WTC11 (cell line): Measurements from ENCODE around the gene SLC2A1. TPM values are rescaled to one million over a fixed set of nuclear protein-coding genes. Genes with fewer than 3 reads are reported as not detected.
A peak's percentile ranks its signal among the peaks of the same experiment; 100 is the strongest.

ENCODE experiments used
- ATF1 ChIP-seq: sonication (generic); formaldehyde crosslinking; IDR thresholded peaks from 2 replicates; pipeline ENCODE4 v1.8.1; 2023; ENCODE audit warnings: mild to moderate bottlenecking, moderate library complexity, missing genetic modification reagents
- ELF4 ChIP-seq: sonication (generic); formaldehyde crosslinking; IDR thresholded peaks from 2 replicates; pipeline ENCODE4 v1.8.1; 2022; ENCODE audit warnings: low read depth, mild to moderate bottlenecking, moderate library complexity, missing genetic modification reagents
- ESRRA ChIP-seq: sonication (generic); formaldehyde crosslinking; IDR thresholded peaks from 2 replicates; pipeline ENCODE4 v1.8.1; 2022; ENCODE audit warnings: mild to moderate bottlenecking, missing genetic modification reagents, borderline replicate concordance
- ETV6 ChIP-seq: sonication (generic); formaldehyde crosslinking; IDR thresholded peaks from 2 replicates; pipeline ENCODE4 v1.8.1; 2022; ENCODE audit warnings: mild to moderate bottlenecking, missing genetic modification reagents
- FOXK1 ChIP-seq: sonication (generic); formaldehyde crosslinking; IDR thresholded peaks from 2 replicates; pipeline ENCODE4 v1.8.0; 2022; ENCODE audit warnings: mild to moderate bottlenecking, moderate library complexity, missing genetic modification reagents
- JUN ChIP-seq: sonication (generic); formaldehyde crosslinking; IDR thresholded peaks from 2 replicates; pipeline ENCODE4 v1.8.0; 2023; ENCODE audit warnings: mild to moderate bottlenecking, missing genetic modification reagents
- NR3C1 ChIP-seq: sonication (generic); formaldehyde crosslinking; conservative IDR thresholded peaks from 2 replicates; pipeline ENCODE4 v1.8.1; 2023; ENCODE audit warnings: low read depth, mild to moderate bottlenecking, missing genetic modification reagents
- SP1 ChIP-seq: sonication (generic); formaldehyde crosslinking; conservative IDR thresholded peaks from 2 replicates; pipeline ENCODE4 v1.8.1; 2022; ENCODE audit warnings: missing genetic modification reagents
- TCF7 ChIP-seq: sonication (generic); formaldehyde crosslinking; IDR thresholded peaks from 2 replicates; pipeline ENCODE4 v1.8.0; 2022; ENCODE audit warnings: mild to moderate bottlenecking, low read depth, missing genetic modification reagents, moderate library complexity
- ZNF232 ChIP-seq: sonication (generic); formaldehyde crosslinking; IDR thresholded peaks from 2 replicates; pipeline ENCODE4 v1.8.0; 2022; ENCODE audit warnings: mild to moderate bottlenecking, missing genetic modification reagents
- ZNF317 ChIP-seq: sonication (generic); formaldehyde crosslinking; IDR thresholded peaks from 2 replicates; pipeline ENCODE4 v1.8.1; 2023; ENCODE audit warnings: low read depth, mild to moderate bottlenecking, moderate library complexity, missing genetic modification reagents, borderline replicate concordance
- ZNF423 ChIP-seq: fragments of 250-450 bp; sonication (Bioruptor Pico); IDR thresholded peaks from 2 replicates; pipeline ENCODE4 v2.1.2; 2022; ENCODE audit warnings: mild to moderate bottlenecking, moderate library complexity
- ZNF671 ChIP-seq: fragments of 250-450 bp; sonication (Bioruptor Pico); IDR thresholded peaks from 2 replicates; pipeline ENCODE4 v1.8.0; 2021; ENCODE audit warnings: mild to moderate bottlenecking
- total RNA-seq: library from RNA; stranded (reverse); gene quantifications from 3 replicates; pipeline ENCODE4 v1.2.3, GENCODE V29; 2021
- TF ChIP-seq, protein P1 (sequence below): fragments of 250-450 bp; sonication (Bioruptor Pico); conservative IDR thresholded peaks from 2 replicates; pipeline ENCODE4 v1.9.0; 2021; ENCODE audit warnings: mild to moderate bottlenecking
- TF ChIP-seq, protein P2 (sequence below): sonication (generic); formaldehyde crosslinking; IDR thresholded peaks from 2 replicates; pipeline ENCODE4 v1.8.0; 2023; ENCODE audit warnings: missing genetic modification reagents, mild to moderate bottlenecking, borderline replicate concordance
- TF ChIP-seq, protein P3 (sequence below): sonication (generic); formaldehyde crosslinking; IDR thresholded peaks from 2 replicates; pipeline ENCODE4 v1.8.1; 2022; ENCODE audit warnings: mild to moderate bottlenecking, moderate library complexity, missing genetic modification reagents
- TF ChIP-seq, protein P4 (sequence below): sonication (generic); formaldehyde crosslinking; conservative IDR thresholded peaks from 2 replicates; pipeline ENCODE4 v1.8.1; 2022; ENCODE audit warnings: mild to moderate bottlenecking, missing genetic modification reagents
- TF ChIP-seq, protein P5 (sequence below): sonication (generic); formaldehyde crosslinking; IDR thresholded peaks from 2 replicates; pipeline ENCODE4 v1.8.1; 2023; ENCODE audit warnings: mild to moderate bottlenecking, moderate library complexity, missing genetic modification reagents
- TF ChIP-seq, protein P6 (sequence below): fragments of 250-450 bp; sonication (Bioruptor Pico); IDR thresholded peaks from 2 replicates; pipeline ENCODE4 v1.9.0; 2021; ENCODE audit warnings: mild to moderate bottlenecking, borderline replicate concordance
- TF ChIP-seq, protein P7 (sequence below): sonication (generic); formaldehyde crosslinking; IDR thresholded peaks from 2 replicates; pipeline ENCODE4 v1.8.1; 2023; ENCODE audit warnings: mild to moderate bottlenecking, missing genetic modification reagents
- TF ChIP-seq, protein P8 (sequence below): sonication (generic); formaldehyde crosslinking; IDR thresholded peaks from 2 replicates; pipeline ENCODE4 v1.8.0; 2022; ENCODE audit warnings: mild to moderate bottlenecking, missing genetic modification reagents

The SLC2A1 gene
- total RNA-seq, 1 experiment from 2014 or later: 215 TPM

DNA sequence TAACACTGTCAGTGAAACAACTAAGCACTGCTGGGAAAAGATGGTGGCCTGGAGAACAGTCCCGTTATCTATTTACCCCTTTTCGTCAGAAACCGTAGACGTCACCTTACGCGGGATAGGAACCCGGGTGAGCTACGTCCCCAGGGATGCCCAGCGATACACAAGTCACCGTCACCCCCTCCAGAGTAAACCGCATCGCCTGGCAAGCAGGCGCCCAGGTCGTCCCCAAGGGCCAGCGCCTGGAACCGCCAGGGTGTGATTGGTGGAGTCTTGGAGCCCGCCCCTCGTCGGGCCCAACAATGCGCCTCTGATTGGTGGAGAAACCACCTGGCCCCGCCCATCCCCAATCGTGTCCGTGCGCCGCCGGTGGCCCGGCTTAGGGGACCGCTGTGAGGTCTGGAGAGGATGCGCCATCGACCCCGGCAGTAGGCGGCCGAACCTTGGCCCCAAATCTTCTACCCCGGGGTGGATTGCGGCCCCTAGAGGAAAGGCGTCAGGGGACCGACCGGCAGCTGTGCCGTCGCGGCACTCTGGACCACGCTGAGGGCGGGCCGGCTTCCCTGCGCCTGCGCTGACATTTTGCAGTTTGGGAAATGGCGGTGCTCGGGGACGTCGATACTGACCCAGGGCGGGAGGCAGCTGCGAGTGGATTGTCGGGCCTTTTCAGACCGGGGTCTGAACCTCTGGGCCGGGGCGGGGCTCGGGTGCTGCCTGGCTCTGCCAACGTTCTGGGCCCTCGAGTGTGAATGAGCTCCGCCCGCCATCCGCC lies 34.4 kb downstream of the SLC2A1 start (continued):
- TF ChIP-seq, protein P1, sequence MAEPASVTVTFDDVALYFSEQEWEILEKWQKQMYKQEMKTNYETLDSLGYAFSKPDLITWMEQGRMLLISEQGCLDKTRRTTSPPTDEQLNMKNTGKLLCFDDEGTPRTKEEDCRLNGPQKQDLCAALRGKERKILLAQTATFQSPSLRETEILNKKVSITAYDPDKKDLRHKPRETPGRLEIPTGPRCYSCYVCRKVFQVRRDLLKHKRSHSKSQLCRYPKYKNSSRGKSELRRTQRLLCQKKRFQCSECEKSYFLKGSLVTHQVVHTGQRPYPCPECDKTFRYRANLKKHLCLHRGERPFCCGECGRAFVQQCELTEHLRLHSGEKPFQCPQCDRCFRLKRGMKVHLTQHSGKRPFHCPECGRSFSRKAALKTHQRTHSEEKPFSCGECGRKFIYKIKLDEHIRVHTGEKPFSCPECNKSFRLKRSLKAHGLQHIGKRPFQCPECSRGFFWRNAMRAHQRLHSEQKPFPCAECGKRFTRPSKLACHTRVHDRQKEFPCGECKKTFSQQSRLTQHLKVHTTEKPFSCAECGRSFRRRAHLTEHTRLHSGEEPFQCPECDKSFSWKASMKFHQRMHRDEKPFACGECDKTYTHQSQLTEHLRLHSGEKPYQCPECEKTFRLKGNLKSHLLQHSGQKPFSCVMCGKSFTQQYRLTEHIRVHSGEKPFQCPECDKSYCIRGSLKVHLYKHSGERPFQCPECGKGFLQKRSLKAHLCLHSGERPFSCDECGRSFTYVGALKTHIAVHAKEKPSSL (CRISPR knock-in tag): peak; percentile 56; the same call in 1 of the 2 replicates
- TF ChIP-seq, protein P2, sequence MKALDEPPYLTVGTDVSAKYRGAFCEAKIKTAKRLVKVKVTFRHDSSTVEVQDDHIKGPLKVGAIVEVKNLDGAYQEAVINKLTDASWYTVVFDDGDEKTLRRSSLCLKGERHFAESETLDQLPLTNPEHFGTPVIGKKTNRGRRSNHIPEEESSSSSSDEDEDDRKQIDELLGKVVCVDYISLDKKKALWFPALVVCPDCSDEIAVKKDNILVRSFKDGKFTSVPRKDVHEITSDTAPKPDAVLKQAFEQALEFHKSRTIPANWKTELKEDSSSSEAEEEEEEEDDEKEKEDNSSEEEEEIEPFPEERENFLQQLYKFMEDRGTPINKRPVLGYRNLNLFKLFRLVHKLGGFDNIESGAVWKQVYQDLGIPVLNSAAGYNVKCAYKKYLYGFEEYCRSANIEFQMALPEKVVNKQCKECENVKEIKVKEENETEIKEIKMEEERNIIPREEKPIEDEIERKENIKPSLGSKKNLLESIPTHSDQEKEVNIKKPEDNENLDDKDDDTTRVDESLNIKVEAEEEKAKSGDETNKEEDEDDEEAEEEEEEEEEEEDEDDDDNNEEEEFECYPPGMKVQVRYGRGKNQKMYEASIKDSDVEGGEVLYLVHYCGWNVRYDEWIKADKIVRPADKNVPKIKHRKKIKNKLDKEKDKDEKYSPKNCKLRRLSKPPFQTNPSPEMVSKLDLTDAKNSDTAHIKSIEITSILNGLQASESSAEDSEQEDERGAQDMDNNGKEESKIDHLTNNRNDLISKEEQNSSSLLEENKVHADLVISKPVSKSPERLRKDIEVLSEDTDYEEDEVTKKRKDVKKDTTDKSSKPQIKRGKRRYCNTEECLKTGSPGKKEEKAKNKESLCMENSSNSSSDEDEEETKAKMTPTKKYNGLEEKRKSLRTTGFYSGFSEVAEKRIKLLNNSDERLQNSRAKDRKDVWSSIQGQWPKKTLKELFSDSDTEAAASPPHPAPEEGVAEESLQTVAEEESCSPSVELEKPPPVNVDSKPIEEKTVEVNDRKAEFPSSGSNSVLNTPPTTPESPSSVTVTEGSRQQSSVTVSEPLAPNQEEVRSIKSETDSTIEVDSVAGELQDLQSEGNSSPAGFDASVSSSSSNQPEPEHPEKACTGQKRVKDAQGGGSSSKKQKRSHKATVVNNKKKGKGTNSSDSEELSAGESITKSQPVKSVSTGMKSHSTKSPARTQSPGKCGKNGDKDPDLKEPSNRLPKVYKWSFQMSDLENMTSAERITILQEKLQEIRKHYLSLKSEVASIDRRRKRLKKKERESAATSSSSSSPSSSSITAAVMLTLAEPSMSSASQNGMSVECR (CRISPR knock-in tag): peak; percentile 65
- TF ChIP-seq, protein P3, sequence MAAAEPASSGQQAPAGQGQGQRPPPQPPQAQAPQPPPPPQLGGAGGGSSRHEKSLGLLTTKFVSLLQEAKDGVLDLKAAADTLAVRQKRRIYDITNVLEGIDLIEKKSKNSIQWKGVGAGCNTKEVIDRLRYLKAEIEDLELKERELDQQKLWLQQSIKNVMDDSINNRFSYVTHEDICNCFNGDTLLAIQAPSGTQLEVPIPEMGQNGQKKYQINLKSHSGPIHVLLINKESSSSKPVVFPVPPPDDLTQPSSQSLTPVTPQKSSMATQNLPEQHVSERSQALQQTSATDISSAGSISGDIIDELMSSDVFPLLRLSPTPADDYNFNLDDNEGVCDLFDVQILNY: peak; percentile 63; the same call in 1 of the 2 replicates
- TF ChIP-seq NR3C1 (CRISPR knock-in tag) (no peak), SP1 (CRISPR knock-in tag) (peak; percentile 71), ELF4 (CRISPR knock-in tag) (no peak), ESRRA (CRISPR knock-in tag) (peak; percentile 82; the same call in 1 of the 2 replicates), ZNF423 (peak; percentile 15; the same call in 1 of the 2 replicates), TCF7 (CRISPR knock-in tag) (no peak), ZNF671 (0 out of 2 replicates have a peak, but pooled peaks have one; percentile 15), ATF1 (CRISPR knock-in tag) (peak; percentile 70; the same call in 1 of the 2 replicates), ETV6 (CRISPR knock-in tag) (peak; percentile 90), ZNF232 (CRISPR knock-in tag) (peak; percentile 80; the same call in 1 of the 2 replicates), FOXK1 (peak; percentile 50; the same call in 1 of the 2 replicates), ZNF317 (no peak), JUN (no peak)
- TF ChIP-seq, protein P4, sequence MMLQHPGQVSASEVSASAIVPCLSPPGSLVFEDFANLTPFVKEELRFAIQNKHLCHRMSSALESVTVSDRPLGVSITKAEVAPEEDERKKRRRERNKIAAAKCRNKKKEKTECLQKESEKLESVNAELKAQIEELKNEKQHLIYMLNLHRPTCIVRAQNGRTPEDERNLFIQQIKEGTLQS (CRISPR knock-in tag): no peak
- TF ChIP-seq, protein P5, sequence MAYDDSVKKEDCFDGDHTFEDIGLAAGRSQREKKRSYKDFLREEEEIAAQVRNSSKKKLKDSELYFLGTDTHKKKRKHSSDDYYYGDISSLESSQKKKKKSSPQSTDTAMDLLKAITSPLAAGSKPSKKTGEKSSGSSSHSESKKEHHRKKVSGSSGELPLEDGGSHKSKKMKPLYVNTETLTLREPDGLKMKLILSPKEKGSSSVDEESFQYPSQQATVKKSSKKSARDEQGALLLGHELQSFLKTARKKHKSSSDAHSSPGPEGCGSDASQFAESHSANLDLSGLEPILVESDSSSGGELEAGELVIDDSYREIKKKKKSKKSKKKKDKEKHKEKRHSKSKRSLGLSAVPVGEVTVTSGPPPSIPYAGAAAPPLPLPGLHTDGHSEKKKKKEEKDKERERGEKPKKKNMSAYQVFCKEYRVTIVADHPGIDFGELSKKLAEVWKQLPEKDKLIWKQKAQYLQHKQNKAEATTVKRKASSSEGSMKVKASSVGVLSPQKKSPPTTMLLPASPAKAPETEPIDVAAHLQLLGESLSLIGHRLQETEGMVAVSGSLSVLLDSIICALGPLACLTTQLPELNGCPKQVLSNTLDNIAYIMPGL (CRISPR knock-in tag): peak; percentile 80; the same call in 1 of the 2 replicates
- TF ChIP-seq, protein P6, sequence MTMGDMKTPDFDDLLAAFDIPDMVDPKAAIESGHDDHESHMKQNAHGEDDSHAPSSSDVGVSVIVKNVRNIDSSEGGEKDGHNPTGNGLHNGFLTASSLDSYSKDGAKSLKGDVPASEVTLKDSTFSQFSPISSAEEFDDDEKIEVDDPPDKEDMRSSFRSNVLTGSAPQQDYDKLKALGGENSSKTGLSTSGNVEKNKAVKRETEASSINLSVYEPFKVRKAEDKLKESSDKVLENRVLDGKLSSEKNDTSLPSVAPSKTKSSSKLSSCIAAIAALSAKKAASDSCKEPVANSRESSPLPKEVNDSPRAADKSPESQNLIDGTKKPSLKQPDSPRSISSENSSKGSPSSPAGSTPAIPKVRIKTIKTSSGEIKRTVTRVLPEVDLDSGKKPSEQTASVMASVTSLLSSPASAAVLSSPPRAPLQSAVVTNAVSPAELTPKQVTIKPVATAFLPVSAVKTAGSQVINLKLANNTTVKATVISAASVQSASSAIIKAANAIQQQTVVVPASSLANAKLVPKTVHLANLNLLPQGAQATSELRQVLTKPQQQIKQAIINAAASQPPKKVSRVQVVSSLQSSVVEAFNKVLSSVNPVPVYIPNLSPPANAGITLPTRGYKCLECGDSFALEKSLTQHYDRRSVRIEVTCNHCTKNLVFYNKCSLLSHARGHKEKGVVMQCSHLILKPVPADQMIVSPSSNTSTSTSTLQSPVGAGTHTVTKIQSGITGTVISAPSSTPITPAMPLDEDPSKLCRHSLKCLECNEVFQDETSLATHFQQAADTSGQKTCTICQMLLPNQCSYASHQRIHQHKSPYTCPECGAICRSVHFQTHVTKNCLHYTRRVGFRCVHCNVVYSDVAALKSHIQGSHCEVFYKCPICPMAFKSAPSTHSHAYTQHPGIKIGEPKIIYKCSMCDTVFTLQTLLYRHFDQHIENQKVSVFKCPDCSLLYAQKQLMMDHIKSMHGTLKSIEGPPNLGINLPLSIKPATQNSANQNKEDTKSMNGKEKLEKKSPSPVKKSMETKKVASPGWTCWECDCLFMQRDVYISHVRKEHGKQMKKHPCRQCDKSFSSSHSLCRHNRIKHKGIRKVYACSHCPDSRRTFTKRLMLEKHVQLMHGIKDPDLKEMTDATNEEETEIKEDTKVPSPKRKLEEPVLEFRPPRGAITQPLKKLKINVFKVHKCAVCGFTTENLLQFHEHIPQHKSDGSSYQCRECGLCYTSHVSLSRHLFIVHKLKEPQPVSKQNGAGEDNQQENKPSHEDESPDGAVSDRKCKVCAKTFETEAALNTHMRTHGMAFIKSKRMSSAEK (CRISPR knock-in tag): peak; percentile 94
- TF ChIP-seq, protein P7, sequence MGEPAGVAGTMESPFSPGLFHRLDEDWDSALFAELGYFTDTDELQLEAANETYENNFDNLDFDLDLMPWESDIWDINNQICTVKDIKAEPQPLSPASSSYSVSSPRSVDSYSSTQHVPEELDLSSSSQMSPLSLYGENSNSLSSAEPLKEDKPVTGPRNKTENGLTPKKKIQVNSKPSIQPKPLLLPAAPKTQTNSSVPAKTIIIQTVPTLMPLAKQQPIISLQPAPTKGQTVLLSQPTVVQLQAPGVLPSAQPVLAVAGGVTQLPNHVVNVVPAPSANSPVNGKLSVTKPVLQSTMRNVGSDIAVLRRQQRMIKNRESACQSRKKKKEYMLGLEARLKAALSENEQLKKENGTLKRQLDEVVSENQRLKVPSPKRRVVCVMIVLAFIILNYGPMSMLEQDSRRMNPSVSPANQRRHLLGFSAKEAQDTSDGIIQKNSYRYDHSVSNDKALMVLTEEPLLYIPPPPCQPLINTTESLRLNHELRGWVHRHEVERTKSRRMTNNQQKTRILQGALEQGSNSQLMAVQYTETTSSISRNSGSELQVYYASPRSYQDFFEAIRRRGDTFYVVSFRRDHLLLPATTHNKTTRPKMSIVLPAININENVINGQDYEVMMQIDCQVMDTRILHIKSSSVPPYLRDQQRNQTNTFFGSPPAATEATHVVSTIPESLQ (CRISPR knock-in tag): no peak
- TF ChIP-seq, protein P8, sequence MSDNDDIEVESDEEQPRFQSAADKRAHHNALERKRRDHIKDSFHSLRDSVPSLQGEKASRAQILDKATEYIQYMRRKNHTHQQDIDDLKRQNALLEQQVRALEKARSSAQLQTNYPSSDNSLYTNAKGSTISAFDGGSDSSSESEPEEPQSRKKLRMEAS: peak; percentile 84
